Measurements from ENCODE around the gene RANBP3. TPM values are rescaled to one million over a fixed set of nuclear protein-coding genes. Genes with fewer than 3 reads are reported as not detected.
"Not testable (repeated sequence)": the region's sequence is repeated elsewhere in the genome, so short reads cannot be mapped to it uniquely, and the experiment has no call there.

RANBP3 gene
- total RNA-seq, 1 donor from 2014 or later, result 36.9 TPM

DNA sequence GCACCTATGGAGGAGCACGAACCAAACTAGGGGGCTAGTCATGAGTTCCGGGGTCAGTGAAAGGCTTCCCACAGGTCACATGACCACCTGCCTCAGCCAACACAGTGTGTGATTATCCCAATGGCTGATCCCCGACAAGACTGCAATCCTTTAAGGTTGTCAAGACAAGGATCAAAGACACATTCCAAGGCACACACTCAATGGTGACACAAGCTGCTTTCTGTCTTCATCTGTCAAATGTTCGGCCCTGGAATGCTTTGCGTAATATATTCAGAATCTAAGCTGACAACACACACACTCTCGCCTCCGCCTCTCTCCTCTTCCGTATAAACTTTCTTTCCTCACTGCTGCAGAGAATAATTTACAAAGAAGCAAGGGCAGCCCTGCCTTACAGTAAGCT lies 11.7 kb downstream of the RANBP3 start:
- no peak for DNase-seq

DNA sequence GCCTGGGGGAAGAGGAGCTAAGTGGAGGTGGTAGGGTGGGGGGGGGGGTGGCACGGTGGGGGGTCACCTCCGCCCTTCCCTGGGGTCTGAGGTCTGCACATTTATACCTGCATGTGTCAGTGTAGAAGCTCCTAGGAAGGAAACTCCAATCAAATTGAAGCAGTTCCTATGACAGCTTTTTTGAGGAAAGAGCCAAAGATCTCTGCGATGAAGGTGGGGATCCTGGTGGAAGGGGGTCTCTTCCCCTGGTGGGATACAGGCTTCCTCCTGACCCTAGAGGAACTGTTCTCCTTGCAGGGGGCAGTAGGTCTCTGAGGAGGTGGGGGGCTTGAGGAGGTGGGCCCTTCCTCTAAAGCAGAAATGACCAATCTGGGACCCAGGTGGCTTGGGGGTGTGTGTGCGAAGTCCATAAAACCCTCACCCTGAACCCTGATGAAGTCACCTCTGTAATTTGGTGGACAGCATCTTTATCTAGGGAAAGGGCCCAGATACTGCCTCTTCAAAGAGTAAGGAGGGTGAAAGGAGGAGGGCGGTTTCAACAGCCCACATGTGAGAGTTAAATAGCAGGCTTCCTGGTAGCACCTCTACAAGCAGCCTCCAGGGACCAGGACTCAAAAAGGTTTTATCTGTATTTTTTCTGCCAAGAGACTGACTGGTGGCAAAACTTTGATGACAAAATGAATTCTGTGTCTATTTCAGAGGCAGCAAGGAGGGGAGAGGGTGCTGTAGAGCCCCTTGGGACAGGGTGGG lies 12.9 kb downstream of the RANBP3 start:
- no peak for DNase-seq

DNA sequence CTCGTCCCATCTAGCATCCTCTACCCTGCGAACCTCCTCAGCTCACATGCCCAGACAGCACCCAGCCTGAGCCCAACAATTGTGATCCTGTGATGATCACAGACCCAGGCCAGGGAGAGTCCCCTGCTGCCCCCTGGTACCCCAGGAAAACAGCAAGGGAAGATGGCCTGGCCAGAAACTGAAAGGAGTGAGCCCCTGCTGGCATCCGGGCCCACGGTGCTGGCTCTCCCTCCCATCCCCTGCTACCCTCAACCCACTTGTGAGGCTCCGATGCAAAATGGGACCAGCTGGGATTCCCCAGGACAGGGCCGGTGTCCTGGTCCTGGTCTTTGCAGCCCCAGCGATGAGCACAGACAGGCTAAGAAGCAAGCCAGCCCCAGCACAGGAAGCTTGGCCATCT lies 14.1 kb downstream of the RANBP3 start:
- DNase-seq, result no peak

DNA sequence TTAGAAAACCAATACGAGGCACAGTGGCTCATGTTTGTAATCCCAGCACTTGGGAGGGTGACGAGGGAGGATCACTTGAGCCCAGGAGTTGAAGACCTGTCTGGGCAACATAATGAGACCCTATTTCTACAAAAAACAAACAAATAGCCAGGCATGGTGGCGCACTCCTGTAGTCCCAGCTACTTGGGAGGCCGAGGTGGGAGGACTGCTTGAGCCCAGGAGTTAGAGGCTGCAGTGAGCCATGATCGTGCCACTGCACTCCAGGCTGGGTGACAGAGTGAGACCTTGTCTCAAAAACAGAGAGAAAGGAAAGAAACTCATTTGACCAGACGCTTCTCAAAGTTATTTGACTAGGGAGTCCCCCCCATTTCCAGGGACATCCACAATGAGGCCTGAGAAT lies 14.7 kb downstream of the RANBP3 start:
- not testable (repeated sequence) for DNase-seq

DNA sequence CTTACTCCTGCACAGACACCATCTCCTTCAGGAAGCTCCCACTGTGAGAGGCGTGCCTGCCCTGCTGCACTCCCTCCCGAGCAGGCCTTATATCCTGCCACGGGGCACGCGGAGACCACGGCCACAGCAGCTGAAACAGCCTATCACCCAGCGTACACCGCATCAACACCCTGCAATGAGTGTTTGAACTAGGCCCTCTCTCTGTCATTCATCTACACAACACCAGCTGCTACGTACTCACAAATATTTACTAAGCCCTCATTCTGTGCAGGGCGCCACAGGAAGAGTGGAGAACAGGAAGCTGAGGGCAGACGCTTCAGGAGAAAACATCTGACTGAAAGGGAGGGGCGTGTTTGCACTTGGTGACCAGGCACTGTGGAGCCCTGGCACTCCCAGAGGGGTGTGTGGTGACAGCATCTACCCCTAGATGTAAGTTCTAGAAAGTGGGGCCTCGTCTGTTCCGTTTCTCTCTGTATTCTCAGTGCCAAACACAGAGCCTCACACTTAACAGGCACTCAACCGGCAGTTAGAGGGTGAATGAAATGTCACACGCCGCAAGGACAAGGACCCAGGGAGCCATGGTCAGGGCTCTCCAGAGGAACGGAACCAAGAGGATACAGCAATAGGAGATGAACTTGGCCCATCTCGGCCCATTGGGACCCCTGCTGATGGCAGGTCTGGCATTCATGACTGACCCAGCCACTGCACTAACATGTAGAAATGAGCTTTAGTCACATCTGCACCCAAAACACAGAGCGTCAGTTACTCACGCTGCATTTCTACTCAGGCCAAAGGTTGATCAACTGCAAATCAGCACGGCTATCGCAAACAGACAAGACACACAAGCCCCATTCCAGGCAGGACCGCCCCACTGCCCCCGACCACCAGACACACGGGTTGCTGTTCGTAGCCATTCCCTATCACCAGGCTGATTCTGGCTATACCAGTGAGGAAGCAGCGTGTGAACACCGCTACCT lies 15.7 kb downstream of the RANBP3 start:
- no peak for DNase-seq

DNA sequence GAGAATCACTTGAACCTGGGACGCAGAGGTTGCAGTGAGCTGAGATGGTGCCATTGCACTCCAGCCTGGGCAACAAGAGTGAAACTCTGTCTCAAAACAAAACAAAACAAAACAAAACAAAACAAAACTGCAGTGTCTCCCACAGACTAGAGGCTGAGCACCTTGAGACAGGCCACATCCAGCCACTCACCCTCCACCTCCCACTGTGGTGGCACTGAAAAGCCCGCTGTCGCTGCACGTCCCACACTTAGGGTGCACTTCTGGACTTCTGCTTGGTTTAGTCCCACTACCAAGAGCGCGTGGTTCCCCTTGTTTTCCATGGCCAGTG lies 16.3 kb downstream of the RANBP3 start:
- DNase-seq, result not testable (repeated sequence)

DNA sequence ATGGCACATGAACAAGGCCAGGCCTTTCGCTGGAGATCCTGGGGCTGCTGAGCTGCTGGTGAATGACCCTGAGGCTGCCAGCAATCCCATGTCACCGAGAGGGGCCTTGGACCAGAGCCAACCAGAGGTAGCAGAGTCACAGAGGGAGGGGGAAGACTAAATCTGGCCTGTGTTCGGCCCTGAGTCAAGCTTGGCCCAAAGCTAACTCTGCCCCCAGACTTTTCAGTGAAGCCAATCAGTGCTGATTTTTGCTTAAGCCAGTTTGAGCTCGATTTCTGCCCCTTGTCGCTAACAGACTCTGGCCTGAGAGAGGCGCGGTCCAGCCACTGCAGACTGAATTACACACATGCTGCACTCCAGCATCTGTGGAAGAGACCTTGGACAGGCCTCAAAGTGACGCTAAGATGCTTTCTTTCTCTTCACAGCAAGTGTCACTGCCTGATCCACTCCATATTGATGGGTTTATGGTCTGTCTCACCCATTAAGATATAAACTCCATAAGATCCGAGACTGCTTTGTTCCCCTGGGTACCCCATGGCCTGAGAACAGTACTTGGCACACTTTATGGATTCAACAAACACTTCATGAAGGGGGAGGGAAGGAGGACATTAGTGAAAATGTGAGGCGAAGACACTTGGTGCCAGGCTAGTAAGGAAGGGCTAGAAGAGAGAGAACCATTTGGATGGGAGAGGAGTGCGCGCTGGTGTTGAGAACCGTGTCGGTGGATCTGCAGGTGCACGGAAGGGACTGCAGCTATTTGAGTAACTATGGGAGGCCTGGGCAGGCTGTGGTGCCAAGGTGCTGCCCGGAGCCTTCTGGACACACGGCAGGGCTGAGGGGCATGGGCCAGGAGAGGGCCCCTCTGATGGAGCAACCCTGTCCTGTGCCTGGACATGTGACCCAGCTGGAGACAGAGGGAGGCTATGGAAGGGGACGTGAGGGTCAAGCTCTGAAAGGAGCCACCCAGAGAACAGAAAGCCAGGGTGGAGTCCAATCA lies 17.6 kb downstream of the RANBP3 start:
- DNase-seq, result no peak

DNA sequence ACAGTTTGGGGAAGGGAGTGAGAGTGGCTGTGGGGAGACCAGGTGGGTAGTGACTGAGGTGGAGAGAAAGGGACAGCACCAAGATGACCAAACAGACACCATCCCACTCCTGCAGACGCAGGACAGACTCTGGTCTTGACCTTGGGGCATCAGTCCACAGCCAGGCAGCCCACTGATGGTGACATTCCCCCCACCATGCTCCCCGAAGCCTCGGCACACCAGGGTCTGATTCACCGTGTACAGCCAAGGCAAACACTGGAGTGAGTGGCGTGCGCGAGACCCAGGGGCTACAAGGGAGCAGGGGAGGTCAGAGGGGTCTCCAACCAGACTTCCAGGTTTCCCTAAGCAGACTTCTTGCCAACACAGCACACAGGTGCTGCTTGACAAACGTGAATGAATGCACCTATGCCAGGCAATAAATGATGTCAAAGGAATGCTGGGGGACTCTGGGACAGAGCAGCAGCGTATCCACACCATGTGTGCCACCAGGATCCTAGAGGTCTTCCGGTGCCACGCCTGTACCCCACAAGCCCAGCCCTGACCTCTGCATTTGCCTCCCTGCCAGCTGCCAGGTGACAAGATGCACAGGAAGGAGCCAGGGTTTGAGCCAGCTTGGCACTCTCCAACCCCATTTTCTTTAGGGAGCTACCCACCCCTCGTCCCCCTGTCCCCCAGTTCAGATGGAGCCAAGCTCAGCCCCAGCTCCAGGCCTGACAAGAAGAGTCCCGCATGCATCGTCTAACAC lies 18.5 kb downstream of the RANBP3 start:
- no peak for DNase-seq

DNA sequence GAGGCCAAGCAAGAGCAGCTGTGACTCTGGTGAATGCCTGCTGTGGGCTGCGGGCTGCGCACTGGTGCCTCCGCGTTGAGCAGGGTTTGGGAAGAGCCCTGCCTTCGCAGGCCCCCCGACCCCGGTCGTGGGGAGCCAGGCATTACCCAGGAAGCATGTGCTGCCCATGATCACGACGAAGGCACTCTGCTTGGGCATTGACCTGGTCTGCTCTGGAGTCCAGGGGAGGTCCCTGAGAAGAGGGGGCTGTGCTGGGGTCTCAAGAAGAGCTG lies 19.2 kb downstream of the RANBP3 start:
- DNase-seq, result no peak

DNA sequence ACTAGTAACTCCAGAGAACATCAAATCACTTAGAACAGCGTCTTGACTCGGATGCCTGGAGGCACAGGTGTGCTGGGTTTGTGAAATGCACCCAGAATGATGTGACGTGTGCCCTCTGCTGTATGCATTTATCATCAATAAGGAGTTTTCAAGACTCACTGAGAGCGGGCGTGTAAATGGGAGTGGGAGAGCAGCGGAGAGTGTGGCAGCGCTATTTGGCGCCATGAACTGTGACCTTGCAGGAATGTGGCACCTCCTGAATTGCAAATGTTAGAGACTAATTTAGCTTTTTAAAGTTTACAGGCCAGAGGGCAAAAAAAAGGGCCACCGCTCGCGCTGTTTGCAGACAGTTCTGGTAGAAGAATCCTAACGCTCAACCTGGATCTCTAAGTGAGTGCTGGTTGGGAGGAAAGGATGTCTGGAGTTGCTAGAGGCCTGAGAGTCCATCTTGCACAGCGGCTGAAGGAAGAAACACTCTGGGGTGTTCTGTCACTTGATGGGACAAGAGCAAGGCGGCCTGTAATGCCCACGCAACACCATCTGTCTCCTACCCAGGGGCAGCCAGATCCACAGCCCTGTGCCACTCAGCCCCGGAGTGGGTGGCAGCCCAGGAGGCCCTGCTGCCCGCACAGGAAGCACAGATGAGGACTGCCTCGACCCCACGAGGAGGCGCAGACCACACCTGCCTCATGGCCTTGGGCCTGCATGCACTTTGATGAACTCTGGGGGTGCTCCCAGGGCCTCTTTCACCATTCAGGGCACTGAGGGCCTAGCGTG lies 19.7 kb downstream of the RANBP3 start:
- no peak for DNase-seq

DNA sequence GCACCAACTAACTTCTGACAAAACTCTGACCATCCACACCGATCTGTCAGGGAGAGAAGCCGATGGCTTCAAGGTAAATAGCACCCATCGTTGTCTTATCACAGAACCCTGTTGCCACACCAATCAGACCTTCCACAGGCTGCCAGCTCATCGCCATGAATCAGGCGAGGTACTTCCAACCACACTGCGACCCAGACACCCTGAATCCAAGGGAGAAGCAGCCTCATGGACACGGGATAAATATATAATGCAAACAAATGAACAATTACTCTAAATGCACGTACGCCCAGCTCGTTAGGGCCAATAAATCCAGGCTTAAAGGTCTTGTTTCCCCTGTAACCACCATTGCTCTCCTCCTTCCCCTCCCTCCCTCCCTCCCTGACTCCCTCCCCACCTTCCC lies 20.8 kb downstream of the RANBP3 start:
- no peak for DNase-seq

DNA sequence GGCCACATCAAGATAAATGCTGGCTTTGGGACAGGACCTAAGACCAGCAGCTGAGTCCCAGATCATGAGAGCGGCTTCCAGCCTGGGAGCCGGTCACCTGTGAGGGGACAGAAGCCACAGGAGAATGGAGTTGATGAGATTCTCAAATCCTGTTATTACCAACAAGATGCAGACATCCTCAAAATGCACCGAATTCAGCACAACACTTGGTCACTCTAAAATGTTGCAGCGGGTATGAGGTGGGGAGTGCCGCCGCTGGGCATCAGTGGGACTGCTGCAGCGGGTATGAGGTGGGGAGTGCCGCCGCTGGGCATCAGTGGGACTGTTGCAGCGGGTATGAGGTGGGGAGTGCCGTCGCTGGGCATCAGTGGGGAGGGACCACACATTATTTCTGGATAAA lies 21.2 kb downstream of the RANBP3 start:
- no peak for DNase-seq

DNA sequence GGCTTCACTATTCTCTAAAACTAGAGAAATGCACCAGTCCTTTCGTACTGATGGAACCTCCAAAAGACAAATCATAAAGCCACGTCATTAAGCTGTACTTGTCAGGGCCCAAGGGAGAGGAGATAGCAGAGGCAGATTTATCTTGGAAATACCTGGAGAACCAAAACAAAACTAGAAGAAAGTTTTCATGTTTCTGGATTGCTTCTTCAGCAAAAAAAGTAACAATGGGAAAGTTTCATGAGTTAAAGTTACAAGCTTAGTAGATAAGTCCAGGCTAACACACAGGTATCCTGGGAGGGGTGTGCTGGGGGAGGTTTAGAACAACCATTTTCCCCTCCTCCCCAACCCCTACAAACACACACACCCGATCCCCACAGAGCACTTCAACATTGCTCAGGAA lies 21.6 kb downstream of the RANBP3 start:
- no peak for DNase-seq

DNA sequence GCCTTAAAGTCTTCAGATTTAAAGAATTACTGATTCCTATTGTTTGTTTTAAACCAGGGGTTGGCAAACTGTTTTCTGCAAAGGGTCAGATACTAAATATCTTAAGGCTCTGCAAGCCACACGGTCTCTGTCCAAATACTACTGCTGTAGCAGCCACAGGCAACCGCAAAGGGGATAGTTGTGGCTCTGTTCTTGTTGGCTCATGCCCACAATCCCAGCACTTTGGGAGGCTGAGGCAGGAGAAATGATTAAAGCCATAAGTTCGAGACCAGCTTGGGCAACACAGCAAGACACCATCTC lies 22.4 kb downstream of the RANBP3 start:
- DNase-seq, result no peak

DNA sequence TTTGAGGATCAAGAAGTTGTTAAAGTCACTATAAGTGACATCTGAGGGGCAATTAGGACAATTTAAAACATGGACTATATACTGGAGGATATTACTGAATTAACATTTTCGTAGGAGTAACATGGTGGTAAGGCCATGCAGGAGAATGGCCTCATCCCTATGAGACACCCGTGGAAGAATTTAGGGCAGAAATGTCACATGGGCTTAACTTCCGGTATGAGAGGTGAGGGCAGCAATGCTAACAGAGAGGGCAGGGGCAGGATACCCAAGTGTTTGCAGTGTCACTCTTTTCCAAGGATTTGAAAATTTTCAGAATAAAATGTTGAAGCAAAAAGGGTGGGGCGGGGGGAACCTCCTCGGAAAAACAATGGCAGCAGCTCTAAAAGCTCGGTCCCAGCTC lies 23.6 kb downstream of the RANBP3 start:
- no peak for DNase-seq

DNA sequence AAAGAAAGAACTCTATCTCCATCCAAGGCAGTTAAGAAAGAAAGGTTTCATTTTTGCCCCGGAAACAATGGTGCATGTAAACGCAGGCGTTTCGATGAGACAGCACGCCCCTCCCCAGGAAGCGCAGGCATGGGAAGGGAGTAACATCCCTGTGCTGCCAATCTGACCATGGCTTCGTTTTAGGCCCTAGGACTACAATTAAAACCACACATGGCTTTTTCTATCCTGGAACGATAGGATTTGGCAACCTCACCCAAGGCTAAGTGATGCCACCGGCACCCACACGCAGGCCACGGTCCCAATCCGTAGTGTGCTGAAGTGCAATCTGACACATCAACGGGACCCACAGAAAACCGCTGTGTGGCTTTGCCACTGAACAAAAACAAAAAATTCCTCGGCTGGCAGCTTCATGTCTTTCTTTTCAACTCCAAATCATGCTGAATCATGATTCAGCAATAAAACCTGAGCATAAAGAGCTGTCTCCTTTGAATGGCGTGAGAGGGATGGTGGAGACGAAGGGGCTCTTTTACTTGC lies 24.2 kb downstream of the RANBP3 start:
- DNase-seq, result no peak

DNA sequence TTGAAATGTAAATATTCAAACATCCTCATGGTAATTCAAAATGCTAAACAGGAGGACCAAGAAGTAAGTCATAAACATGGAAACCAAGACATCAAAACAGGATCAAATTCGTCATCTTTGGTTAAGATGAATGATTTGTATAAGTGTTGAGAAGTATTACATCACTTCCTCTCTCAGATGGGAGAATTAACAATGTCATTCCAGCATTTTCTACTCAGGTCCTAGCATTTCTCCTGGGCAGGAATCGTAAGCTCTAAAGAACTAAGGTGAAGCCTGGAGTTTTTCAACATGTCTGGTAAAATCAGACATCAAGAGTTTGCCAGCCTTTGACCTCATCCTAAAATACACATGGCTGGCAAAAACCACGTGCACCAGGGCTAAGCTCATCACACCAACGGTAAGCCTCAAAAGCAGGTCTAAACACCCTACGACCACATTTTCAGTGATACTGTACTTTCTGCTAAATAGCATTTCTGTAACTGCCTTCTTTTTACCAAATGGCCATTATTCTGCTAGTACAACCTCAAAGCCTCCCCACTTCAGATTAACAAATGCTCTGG lies 24.8 kb downstream of the RANBP3 start:
- DNase-seq, result no peak

DNA sequence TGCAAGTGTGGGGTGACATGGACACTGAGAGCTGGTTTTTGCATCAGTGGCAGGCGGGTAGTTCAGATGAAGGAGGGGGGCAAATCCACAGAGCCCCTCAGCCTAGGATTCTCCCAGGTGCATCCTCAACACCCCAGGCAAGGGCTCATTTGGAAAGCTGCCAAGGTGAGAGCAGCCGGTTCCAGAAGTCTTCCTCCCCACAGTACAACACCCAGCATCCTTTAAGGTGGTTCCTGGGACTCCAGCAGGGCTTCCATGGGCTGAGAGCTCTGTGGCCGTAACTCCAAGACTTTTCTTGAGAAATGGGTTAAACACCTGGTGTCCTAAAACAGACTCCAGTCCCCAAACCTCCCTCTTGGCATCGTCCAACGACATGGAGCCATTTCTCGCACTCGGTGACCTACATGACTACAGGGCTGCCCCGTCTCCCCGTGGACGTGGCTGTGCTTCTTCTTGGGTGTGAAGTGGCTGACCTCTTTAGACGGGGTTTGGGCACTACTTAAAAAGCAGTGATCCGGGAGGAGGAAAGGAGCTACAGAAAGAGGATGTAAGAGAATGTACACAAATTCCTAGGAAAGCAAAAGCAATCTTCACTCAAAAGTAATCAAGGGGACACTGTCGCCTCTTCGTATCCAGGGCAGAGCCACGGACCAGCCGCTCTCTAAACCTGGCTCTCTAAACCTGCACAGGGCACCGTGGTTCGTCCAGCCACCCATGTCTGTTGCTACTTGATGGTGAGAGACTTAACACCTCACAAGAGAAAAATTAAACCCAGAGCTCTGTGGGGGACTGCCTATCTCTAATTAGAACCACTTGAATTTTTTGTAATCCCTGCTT lies 25.5 kb downstream of the RANBP3 start:
- no peak for DNase-seq

DNA sequence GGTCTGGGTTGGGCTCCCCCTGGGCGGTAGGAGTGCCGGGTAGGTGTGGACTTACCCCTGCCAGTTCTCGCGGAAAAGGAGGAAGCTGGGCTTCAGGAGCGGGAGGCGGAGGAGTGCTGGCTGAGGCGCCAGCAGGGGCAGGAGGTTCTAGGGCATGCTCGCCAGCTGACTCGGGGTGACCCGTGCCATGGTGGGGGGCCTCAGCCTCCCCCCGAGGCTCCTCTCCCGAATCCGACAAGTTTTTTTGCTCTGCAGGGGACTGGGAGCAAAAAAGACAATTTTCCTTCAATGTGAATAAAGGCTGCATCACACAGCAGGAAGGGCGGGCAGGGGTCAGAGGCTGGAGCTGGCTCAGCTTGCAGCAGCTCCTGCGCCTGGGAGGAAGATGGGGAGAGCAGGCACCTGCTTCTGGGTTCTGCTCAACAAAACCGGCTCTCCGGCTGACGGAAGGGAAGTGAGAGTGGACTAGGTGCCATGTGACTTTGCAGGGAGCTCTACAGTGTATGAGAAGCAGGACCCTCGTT lies 26.5 kb downstream of the RANBP3 start:
- DNase-seq, result no peak

DNA sequence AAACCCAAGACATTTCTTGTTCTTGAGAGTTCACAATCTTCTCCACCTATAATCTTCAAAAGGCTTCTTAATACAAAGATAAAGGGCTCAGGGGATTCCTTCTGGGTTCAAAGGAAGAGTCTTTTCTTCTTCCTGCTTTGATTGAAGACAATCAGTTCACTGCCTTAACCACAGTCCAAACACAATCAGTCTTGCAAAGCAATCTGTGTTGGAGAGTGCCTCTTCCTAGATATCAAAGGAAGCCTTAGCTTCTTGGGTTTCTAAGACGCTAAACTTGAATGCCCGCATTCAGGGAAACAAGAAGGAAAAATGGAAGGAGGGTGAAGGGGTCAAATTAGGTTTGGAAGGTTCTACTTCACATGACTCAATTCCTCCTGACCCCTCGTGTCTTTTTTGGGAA lies 27.2 kb downstream of the RANBP3 start:
- DNase-seq, result no peak
